AG10803 (cell line): ENCODE data around the gene PARL.

Experiments
- DNase-seq: peaks from one replicate; pipeline ENCODE4 v3.0.0; 2010; ENCODE audit warnings: low read depth
- H3K4me3 ChIP-seq: 2 replicates; pipeline ENCODE4 v1.5.1; 2011; ENCODE audit warnings: mild to moderate bottlenecking, low read length, control low read depth
- TF ChIP-seq, protein P1 (sequence below): conservative IDR thresholded peaks from 2 replicates; pipeline ENCODE4 v1.5.1; 2011; ENCODE audit warnings: mild to moderate bottlenecking, low read length, control low read depth, inconsistent platforms

PARL gene

DNA sequence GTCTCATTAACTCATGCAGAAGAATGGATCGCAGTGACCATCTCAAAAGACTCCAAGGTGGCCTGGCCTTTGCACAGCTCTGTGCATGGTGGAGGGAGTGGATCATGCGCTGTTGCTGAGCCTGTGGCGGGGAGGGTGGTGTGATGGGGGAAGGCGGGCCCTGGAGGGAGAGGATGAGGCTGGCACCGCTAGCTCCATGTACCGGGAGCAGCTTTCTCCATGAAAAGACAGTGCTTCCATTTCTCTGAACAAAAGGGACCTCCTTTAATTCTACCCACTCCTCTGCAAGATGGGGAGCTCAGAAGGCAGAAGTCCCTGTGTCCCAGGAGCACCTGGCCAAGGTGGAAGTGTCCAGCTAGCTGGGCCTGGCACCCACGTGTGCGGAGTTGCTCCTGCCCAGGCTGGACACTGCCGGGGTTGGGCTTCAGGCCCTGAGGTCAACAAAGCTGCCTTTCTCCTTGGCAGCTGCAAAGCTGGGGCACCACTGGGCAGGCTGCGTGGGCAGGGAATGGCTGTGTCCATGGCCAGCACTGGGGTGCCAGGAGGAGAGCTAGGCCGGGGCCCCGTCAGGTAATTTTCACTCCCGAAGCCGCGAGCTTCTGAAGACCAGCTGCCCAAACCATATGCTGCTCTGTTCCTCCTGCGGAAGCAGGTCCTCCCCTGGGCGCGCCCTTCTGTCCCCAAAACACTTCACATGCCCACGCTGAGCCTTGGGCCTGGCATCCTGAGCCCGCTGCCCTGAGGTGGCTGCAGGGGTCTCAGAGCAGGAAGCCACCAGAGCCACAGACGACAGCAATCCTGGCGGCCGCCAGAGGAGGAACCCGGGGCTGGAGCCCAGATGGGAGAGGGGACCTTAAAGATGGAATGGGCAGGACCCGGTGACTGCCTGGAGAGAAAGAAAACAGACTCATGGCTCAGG lies 65.7 kb downstream of the PARL start:
- DNase-seq = no peak
- TF ChIP-seq, protein P1, sequence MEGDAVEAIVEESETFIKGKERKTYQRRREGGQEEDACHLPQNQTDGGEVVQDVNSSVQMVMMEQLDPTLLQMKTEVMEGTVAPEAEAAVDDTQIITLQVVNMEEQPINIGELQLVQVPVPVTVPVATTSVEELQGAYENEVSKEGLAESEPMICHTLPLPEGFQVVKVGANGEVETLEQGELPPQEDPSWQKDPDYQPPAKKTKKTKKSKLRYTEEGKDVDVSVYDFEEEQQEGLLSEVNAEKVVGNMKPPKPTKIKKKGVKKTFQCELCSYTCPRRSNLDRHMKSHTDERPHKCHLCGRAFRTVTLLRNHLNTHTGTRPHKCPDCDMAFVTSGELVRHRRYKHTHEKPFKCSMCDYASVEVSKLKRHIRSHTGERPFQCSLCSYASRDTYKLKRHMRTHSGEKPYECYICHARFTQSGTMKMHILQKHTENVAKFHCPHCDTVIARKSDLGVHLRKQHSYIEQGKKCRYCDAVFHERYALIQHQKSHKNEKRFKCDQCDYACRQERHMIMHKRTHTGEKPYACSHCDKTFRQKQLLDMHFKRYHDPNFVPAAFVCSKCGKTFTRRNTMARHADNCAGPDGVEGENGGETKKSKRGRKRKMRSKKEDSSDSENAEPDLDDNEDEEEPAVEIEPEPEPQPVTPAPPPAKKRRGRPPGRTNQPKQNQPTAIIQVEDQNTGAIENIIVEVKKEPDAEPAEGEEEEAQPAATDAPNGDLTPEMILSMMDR = no peak
- H3K4me3 ChIP-seq = no peak overlapping the region

DNA sequence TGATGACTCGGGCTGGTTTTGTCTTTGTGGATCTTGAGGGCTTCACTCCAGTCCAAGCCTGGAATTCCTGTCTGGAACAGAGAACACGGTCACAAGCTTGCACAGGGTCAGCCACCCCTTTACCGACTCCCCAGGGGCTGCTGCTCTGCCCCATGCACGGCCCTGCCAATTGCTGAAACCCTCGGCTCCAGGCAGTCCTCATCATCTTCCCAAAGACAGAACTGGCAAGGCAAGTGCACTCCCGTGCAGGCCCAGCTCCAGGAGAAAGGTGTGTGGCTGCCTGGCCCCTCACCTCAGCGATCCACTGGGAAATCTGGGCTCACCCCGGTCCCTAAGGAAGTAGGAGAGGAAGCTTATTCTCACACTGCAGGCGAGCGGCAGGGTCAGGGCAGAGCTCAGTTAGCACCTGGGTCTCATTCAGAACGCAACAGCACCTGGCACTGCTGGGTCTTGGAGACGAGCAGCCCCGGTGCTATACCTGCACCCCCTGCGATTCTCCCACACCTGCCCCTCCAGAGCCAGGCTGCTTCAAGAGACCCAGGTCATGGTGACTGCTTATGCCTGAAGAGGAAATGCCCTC lies 66.5 kb downstream of the PARL start:
- TF ChIP-seq, protein P1 = no peak
- H3K4me3 ChIP-seq = no peak overlapping the region
- no peak for DNase-seq

DNA sequence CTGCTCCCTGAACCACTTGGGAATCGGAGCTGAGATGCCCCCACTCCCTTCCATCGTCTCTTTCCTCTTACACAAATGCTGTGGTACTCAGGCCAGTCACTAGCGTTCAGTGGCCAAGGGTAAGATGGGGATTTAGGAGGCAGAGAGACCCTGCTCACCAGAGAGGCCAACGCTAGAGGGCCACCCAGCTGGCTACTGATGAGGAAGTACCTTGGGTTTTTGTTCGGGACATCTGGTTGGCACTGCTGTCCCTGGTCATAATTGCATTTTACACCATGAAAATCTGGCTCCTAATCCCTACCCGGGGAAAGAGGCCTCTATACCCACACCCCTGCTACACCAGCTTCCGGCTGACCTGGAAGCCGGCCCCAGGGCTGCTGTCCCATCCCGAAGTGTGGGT lies 67.0 kb downstream of the PARL start:
- no peak for DNase-seq
- H3K4me3 ChIP-seq = no peak overlapping the region
- TF ChIP-seq, protein P1 = no peak

DNA sequence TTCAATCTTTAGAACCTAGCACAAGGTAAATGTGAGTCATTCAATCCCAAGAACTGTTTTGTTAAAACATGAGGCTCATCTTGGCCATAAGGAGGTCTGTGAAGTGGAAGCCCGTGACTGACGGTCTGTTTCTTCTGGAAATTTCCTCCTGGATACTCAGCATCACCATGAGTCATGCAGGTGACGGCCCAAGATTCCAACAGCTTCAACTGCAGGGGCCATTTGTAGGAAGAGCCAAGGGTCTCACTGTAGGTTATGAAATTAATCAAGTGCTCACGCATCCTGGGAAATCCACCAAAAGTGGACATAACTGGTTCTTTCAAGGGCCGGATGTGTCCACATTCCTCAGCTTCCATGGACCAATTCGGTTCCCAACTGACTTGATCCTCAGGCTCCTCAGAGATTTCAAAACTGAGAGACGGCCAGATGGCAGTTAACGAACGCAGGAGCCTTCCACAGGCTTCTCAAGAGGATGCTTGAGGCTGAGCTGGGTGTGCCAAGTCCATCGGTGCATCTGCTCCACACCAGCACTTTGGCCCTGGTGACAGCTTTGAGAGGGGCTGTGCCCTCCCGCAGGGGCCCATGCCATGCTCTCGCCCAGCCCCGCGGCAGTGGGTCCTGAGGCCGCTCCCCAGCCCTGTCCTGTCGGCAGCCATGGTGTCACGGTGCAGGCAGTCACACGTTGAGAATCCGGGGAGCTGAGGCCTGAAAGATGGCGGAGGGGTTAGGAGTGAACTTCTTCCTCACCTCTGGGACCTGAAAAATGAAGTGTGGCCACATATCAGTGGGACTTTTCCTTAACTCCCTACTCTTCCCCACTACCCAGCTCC lies 67.8 kb downstream of the PARL start:
- no peak for DNase-seq
- TF ChIP-seq, protein P1 = no peak
- H3K4me3 ChIP-seq = no peak overlapping the region

DNA sequence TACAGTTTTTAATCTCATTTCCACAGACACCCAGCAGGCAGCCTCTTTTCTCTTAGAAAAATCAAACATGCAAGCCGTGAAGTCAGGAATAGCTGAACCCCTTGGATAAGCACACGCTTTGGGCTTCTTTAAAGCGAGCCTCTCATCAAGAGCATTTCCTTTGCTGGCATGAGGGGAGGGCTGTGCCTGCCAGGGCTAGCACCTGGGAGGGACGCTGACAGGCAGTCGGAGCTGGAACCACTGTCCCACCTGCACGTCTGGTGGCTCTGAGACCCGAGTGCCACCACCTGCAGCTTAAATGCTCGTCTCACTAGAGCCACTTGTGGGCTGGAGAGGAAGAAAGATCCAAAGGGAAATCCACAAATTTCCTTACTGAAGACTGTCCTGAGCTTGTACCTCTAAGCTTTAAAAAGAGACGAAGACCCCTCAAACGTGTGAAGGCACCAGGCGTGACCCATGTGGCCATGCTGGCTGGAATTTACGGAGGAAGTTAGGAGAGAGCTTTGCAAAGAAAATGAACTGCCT lies 68.7 kb downstream of the PARL start:
- TF ChIP-seq, protein P1 = no peak
- no peak for DNase-seq

DNA sequence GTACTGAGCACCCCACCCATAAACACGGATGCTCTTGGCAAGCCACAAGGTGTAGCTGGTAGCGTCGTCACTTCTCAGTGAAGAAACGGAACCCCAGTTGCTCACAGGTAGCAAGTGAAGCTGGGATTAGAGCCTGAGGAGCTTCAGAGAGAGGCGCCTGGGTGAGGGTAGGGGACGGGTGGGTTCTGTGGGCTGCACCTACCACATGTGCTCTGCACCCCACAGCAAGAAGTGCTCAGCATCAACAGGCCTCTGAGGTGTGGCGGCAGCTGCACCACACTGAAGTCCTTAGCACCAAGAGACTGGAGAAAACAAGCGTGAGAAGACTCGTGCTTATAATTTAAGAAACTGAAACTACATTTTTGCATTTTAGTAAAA lies 69.1 kb downstream of the PARL start:
- TF ChIP-seq, protein P1 = no peak
- no peak for DNase-seq
- H3K4me3 ChIP-seq = no peak overlapping the region

More for the DNA sequence above, 68.7 kb downstream of the PARL start:
- no peak overlapping the region for H3K4me3 ChIP-seq
